K562 (cell line): ENCODE measurements around the gene PTPRT. TPM values are rescaled to one million over a fixed set of nuclear protein-coding genes. Genes with fewer than 3 reads are reported as not detected.

Experiments
- ATAC-seq: fragments of 200-7000 bp; cut with Tn5 transposase; 3 replicates; pipeline ENCODE4 v1.9.1; 2020; ENCODE audit warnings: moderate library complexity
- BruUV-seq: library from RNA; stranded (reverse); fragments of 400-500 nt; replicated peaks from 2 replicates; lab custom pipeline; 2021; lab: Mats Ljungman, UMichigan
- CTCF ChIA-PET: fragments of 300-600 bp; formaldehyde crosslinking; extraction: SDS; loops from one replicate; lab custom pipeline; 2021; ENCODE audit warnings: low intra/inter-chr PET ratio; lab: Yijun Ruan, JAX
- POLR2A ChIA-PET: fragments of 300-600, 350-650 bp; sonication (Branson Sonifier 250); formaldehyde crosslinking; extraction: SDS; loops from one replicate; lab custom pipeline; 2021; ENCODE audit warnings: antibody characterized with exemption, inconsistent platforms; lab: Yijun Ruan, JAX
- DNase-seq, 4 experiments: peaks; one replicate each; pipeline versions ENCODE4 v3.0.0 to v3.0.0-alpha.2; 2011 to 2018; ENCODE audit warnings: low spot score in 3 of 4, mixed read lengths in 3 of 4; ENCODE audit errors: extremely low read depth in 1 of 4
- FAIRE-seq: peaks from 2 replicates; lab custom pipeline; 2011; peaks lifted over from hg19 to GRCh38; lab: Jason Lieb, UNC
- H2AFZ ChIP-seq: 2 replicates; pipeline ENCODE4 v1.6.0; 2011; ENCODE audit warnings: low read depth, low read length, control low read depth, inconsistent platforms
- H3K27ac ChIP-seq: fragments of 200-600 bp; 3 replicates; pipeline ENCODE4 v1.8.0; 2011; ENCODE audit warnings: low read depth, mild to moderate bottlenecking, control low read depth, inconsistent platforms, low read length, moderate library complexity, mixed read lengths; ENCODE audit errors: extremely low read depth
- H3K27me3 ChIP-seq, 2 experiments: fragments of 300-600 bp in 1 of 2; 2 replicates in 1 of 2; 3 replicates in 1 of 2; pipeline versions ENCODE4 v1.6.0 to v1.8.0; 2011; ENCODE audit warnings: inconsistent platforms in 2 of 2, low read length in 2 of 2, mild to moderate bottlenecking in 1 of 2, mixed read lengths in 1 of 2, moderate library complexity in 1 of 2; ENCODE audit not compliant: control insufficient read depth in 2 of 2, insufficient read depth in 2 of 2
- H3K36me3 ChIP-seq: fragments of 300-600 bp; 3 replicates; pipeline ENCODE4 v1.8.0; 2011; ENCODE audit warnings: mild to moderate bottlenecking, low read length, inconsistent platforms; ENCODE audit not compliant: control insufficient read depth, insufficient read depth
- H3K4me1 ChIP-seq, 2 experiments: fragments of 200-600 bp in 1 of 2; replicated peaks in 1 of 2; 2 replicates in 1 of 2; 3 replicates in 1 of 2; pipeline versions ENCODE4 v1.5.1 to v1.8.0; 2011; ENCODE audit warnings: inconsistent platforms in 2 of 2, low read length in 2 of 2, mild to moderate bottlenecking in 1 of 2, mixed read lengths in 1 of 2, moderate library complexity in 1 of 2; ENCODE audit not compliant: control insufficient read depth in 2 of 2, insufficient read depth in 2 of 2
- H3K4me2 ChIP-seq: 2 replicates; pipeline ENCODE4 v1.6.1; 2011; ENCODE audit warnings: low read length, control low read depth, inconsistent platforms, mixed read lengths; ENCODE audit not compliant: insufficient read depth
- H3K4me3 ChIP-seq: fragments of 200-600 bp; sonication (generic), shearing (Covaris generic); 2 replicates; pipeline ENCODE4 v1.5.1; 2016; ENCODE audit warnings: control low read depth, inconsistent platforms
- H3K79me2 ChIP-seq: fragments of 200-600 bp; 3 replicates; pipeline ENCODE4 v1.8.0; 2011; ENCODE audit warnings: low read length, inconsistent platforms; ENCODE audit not compliant: control insufficient read depth, insufficient read depth
- H3K9ac ChIP-seq, 2 experiments: 2 replicates each; pipeline versions ENCODE4 v1.6.0 to v1.6.1; 2011; ENCODE audit warnings: low read depth in 2 of 2, low read length in 2 of 2, control low read depth in 1 of 2, inconsistent platforms in 1 of 2, mild to moderate bottlenecking in 1 of 2, mixed read lengths in 1 of 2; ENCODE audit not compliant: insufficient read depth in 1 of 2
- H3K9me1 ChIP-seq: one replicate; pipeline ENCODE4 v1.6.0; 2011; ENCODE audit warnings: inconsistent platforms, mild to moderate bottlenecking, low read length, moderate library complexity; ENCODE audit not compliant: control insufficient read depth, insufficient read depth
- H3K9me3 ChIP-seq: replicated peaks from 2 replicates; pipeline ENCODE4 v1.5.1; 2011; ENCODE audit warnings: low read depth, low read length, inconsistent platforms; ENCODE audit not compliant: control insufficient read depth, insufficient read depth
- H4K20me1 ChIP-seq: replicated peaks from 2 replicates; pipeline ENCODE4 v1.6.1; 2011; ENCODE audit warnings: low read length, inconsistent platforms, mixed read lengths; ENCODE audit not compliant: control insufficient read depth, insufficient read depth
- ATF2 ChIP-seq: sonication (generic); formaldehyde crosslinking; IDR thresholded peaks from 2 replicates; pipeline ENCODE4 v1.8.1; 2022; ENCODE audit warnings: missing genetic modification reagents
- FOXP1 ChIP-seq: sonication (generic); formaldehyde crosslinking; IDR thresholded peaks from 2 replicates; pipeline ENCODE4 v1.8.0; 2022; ENCODE audit warnings: mild to moderate bottlenecking, missing genetic modification reagents
- FUS ChIP-seq: fragments of 200-400 bp; formaldehyde crosslinking; optimal IDR thresholded peaks from 2 replicates; pipeline ENCODE3; 2017; ENCODE audit warnings: low read depth, low read length
- NONO ChIP-seq, 2 experiments: fragments of 200-400 bp in 1 of 2; fragments of 450-650 bp in 1 of 2; formaldehyde crosslinking in 1 of 2; IDR thresholded peaks; 2 replicates each; pipeline ENCODE4 v1.6.1; 2017; ENCODE audit warnings: low read depth in 2 of 2, mild to moderate bottlenecking in 2 of 2, moderate library complexity in 2 of 2, low read length in 1 of 2
- SIN3B ChIP-seq: fragments of 450-650 bp; IDR thresholded peaks from 2 replicates; pipeline ENCODE4 v1.6.1; 2017; ENCODE audit warnings: low read depth, mild to moderate bottlenecking, moderate library complexity
- WGBS: fragments of 100-300 bp; shearing (Covaris generic); methylation state at CpG from one replicate; pipeline ENCODE4 v1.1.6; 2016; ENCODE audit warnings: low coverage, mixed read lengths; ENCODE audit not compliant: insufficient coverage; ENCODE audit errors: missing lambda C conversion rate; 5-methylcytosine and 5-hydroxymethylcytosine counted together
- in situ Hi-C: fragments of 300-500 bp; cut with MboI; formaldehyde crosslinking; loops from 4 replicates; pipeline ENCODE4 v1.15.0; 2018; ENCODE audit warnings: inconsistent platforms, mixed read lengths
- intact Hi-C: fragments of 100-400 bp; cut with micrococcal nuclease; formaldehyde crosslinking; loops from 2 replicates; pipeline ENCODE4 v1.14.2; 2022
- polyA plus RNA-seq, 8 experiments: library from polyadenylated mRNA; depleted of rRNA in 4 of 8; stranded (reverse) in 5 of 8; unstranded in 3 of 8; fragments of >200 nt; fragmentation: Nextera tagmentation in 2 of 8; fragmentation: Illumina TruSeq in 1 of 8; extraction: Ambion mirVana in 2 of 8; extraction: Trizol in 1 of 8; gene quantifications; 2 replicates each; pipeline versions ENCODE4 v1.2.1 to v1.2.3, GENCODE V29; 2011 to 2014; ENCODE audit warnings: inconsistent platforms in 1 of 8, missing spikeins in 1 of 8
- total RNA-seq, 7 experiments: library from RNA; depleted of rRNA in 6 of 7; stranded (reverse); fragments of >200 nt in 6 of 7; fragmentation: Illumina TruSeq in 2 of 7; extraction: Trizol in 2 of 7; gene quantifications; 2 replicates each; pipeline versions ENCODE4 v1.2.1 to v1.2.3, GENCODE V29; 2011 to 2021; ENCODE audit warnings: low replicate concordance in 1 of 7
- TF ChIP-seq, protein P1 (sequence below): fragments of 200-400 bp; formaldehyde crosslinking; IDR thresholded peaks from 2 replicates; pipeline ENCODE4 v1.6.1; 2017; ENCODE audit warnings: mild to moderate bottlenecking, low read depth, low read length, moderate library complexity

Gene PTPRT
- total and polyA plus RNA-seq, 9 of the 15 experiments (the other 6 are each of a cell fraction or from before 2014, with no cell fraction given), result not detected

- TF ChIP-seq ATF2 (CRISPR knock-in tag), result no peak
- TF ChIP-seq SIN3B, result no peak
- TF ChIP-seq, all 486 proteins: peak for 0
These were observed 49.0 kb downstream of the PTPRT start (continued) for GRCh38 chr20:43140726-43141125.

DNA sequence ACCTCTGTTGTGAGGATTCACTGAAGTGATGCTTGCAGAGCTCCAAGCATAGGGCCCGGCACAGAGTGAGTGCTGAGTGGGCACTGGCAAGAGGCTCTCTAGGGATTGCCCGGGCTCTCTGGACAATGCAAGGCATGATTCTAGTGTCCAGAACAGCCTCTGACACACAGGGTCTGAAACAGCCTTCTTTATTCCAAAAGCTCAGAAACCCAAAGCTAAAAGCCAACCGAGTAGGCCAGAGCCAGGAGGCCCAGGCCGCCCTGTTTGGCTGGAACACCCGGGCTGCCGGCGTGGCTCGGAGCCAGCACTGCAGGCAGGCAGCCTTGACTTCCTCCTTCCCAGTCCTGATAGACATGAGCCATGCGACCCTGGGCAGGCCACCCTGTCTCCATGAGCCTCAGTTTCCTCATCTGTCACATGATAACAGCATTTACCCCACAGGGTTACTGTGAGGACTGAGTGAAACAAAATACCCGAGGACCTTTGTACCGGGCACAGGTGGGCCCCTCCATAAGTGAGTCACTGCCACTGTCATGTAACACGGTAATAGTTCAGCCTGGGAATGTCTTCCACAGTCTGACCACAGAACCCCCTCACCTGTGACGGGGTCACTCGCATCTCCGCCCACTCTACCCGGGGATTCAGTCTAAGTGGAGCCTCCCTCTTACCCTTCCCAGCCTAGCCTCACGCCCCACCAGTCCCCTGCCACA lies 51.5 kb downstream of the PTPRT start:
- ChIA-PET CTCF (no interaction called here), POLR2A (interaction anchor here (0.6 kb wide), 1 partner anchor 27 kb away, joined by 3 read pairs; no protein-coding TSS in a partner anchor)
- Histone ChIP-seq H3K27me3 (peaks cover 0 to 19% of the 10 kb centered on the region in 2 experiments; a peak in 3 of 5 replicates), H3K4me3 (no peak overlapping the region), H3K9me1 (no peaks in the 10 kb centered on the region), H3K36me3 (no peaks in the 10 kb centered on the region), H3K9ac (no peak overlapping the region), H4K20me1 (no peaks in the 10 kb centered on the region), H3K4me2 (no peak overlapping the region), H2AFZ (no peak overlapping the region), H3K4me1 (0 out of 5 replicates have a peak, but pooled peaks cover 0 to 3% of the 10 kb centered on the region in 2 experiments), H3K79me2 (no peaks in the 10 kb centered on the region), H3K9me3 (no peaks in the 10 kb centered on the region), H3K27ac (no peak overlapping the region)
- FAIRE-seq, result no peak
- 1% methylated on average over 11 of the region's 17 CpGs for WGBS
- no peak for ATAC-seq
- in situ Hi-C loops (no loop called here), intact Hi-C loops (no loop called here)
- BruUV-seq, result no TSS peak
- no peak for TF ChIP-seq FOXP1 (CRISPR knock-in tag)
- TF ChIP-seq, protein P1, sequence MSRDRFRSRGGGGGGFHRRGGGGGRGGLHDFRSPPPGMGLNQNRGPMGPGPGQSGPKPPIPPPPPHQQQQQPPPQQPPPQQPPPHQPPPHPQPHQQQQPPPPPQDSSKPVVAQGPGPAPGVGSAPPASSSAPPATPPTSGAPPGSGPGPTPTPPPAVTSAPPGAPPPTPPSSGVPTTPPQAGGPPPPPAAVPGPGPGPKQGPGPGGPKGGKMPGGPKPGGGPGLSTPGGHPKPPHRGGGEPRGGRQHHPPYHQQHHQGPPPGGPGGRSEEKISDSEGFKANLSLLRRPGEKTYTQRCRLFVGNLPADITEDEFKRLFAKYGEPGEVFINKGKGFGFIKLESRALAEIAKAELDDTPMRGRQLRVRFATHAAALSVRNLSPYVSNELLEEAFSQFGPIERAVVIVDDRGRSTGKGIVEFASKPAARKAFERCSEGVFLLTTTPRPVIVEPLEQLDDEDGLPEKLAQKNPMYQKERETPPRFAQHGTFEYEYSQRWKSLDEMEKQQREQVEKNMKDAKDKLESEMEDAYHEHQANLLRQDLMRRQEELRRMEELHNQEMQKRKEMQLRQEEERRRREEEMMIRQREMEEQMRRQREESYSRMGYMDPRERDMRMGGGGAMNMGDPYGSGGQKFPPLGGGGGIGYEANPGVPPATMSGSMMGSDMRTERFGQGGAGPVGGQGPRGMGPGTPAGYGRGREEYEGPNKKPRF, result no peak
- TF ChIP-seq NONO (IDR thresholded peaks at IDR 0.05; ENCODE audit: low read depth in 2 of 2, low read length in 1 of 2), result no peak
- no peak for TF ChIP-seq FUS
- no peak for DNase-seq
